CD14-positive monocyte (primary cell): Measurements from ENCODE around the gene PLXNA2. TPM values are rescaled to one million over a fixed set of nuclear protein-coding genes. Genes with fewer than 3 reads are reported as not detected.

Source experiments
- DNase-seq, 3 donors: peaks; one replicate each; pipeline ENCODE4 v3.0.0-alpha.2; 2011 to 2022
- H2AFZ ChIP-seq: 2 replicates; pipeline ENCODE4 v1.6.0; 2012; ENCODE audit warnings: mild to moderate bottlenecking, low read depth, low read length, inconsistent platforms; ENCODE audit not compliant: insufficient read depth, poor library complexity, severe bottlenecking
- H3K27ac ChIP-seq, 2 donors: 1 replicate in 1 of 2; 2 replicates in 1 of 2; pipeline ENCODE4 v1.5.1; 2012 to 2013; ENCODE audit warnings: low read length in 2 of 2, control low read depth in 1 of 2, inconsistent platforms in 1 of 2, low read depth in 1 of 2, mild to moderate bottlenecking in 1 of 2
- H3K27me3 ChIP-seq, 2 donors: one replicate each; pipeline versions ENCODE4 v1.6.0 to v1.6.1; 2011 to 2013; ENCODE audit warnings: low read length in 2 of 2; ENCODE audit not compliant: control insufficient read depth in 2 of 2, insufficient read depth in 2 of 2
- H3K36me3 ChIP-seq, 2 donors: replicated peaks in 1 of 2; 1 replicate in 1 of 2; 2 replicates in 1 of 2; pipeline versions ENCODE4 v1.5.1 to v1.6.1; 2012 to 2013; ENCODE audit warnings: low read length in 2 of 2, control low read depth in 1 of 2, inconsistent platforms in 1 of 2, mild to moderate bottlenecking in 1 of 2; ENCODE audit not compliant: insufficient read depth in 2 of 2, control insufficient read depth in 1 of 2
- H3K4me1 ChIP-seq, 2 donors: 1 replicate in 1 of 2; 2 replicates in 1 of 2; pipeline versions ENCODE4 v1.5.1 to v1.6.1; 2012 to 2013; ENCODE audit warnings: low read length in 2 of 2, control low read depth in 1 of 2, inconsistent platforms in 1 of 2, mild to moderate bottlenecking in 1 of 2, moderate library complexity in 1 of 2; ENCODE audit not compliant: insufficient read depth in 2 of 2, control insufficient read depth in 1 of 2
- H3K4me2 ChIP-seq: replicated peaks from 2 replicates; pipeline ENCODE3; 2012; ENCODE audit warnings: low read length, moderate library complexity, mild to moderate bottlenecking; ENCODE audit not compliant: poor library complexity, severe bottlenecking; ENCODE audit errors: extremely low read depth
- H3K4me3 ChIP-seq, 3 experiments: fragments of 200-600 bp in 1 of 3; sonication (generic) in 1 of 3; replicated peaks in 1 of 3; 1 replicate in 2 of 3; 2 replicates in 1 of 3; pipeline ENCODE4 v1.5.1; 2011 to 2013; ENCODE audit warnings: low read length in 3 of 3, mild to moderate bottlenecking in 3 of 3, control low read depth in 2 of 3, low read depth in 2 of 3, inconsistent platforms in 1 of 3, moderate library complexity in 1 of 3
- H3K79me2 ChIP-seq: 2 replicates; pipeline ENCODE4 v1.6.0; 2012; ENCODE audit warnings: mild to moderate bottlenecking, control low read depth, inconsistent platforms, low read length, moderate library complexity; ENCODE audit not compliant: insufficient read depth
- H3K9ac ChIP-seq: 2 replicates; pipeline ENCODE4 v1.6.0; 2017; ENCODE audit warnings: low read length, mild to moderate bottlenecking; ENCODE audit not compliant: insufficient read depth, poor library complexity, severe bottlenecking
- H3K9me3 ChIP-seq, 2 donors: replicated peaks in 1 of 2; 1 replicate in 1 of 2; 2 replicates in 1 of 2; pipeline versions ENCODE4 v1.5.1 to v1.6.1; 2012 to 2013; ENCODE audit warnings: low read length in 2 of 2, control low read depth in 1 of 2; ENCODE audit not compliant: control insufficient read depth in 1 of 2, insufficient read depth in 1 of 2
- H4K20me1 ChIP-seq: 2 replicates; pipeline ENCODE4 v1.6.0; 2012; ENCODE audit warnings: mild to moderate bottlenecking, low read length, control low read depth, moderate library complexity; ENCODE audit not compliant: insufficient read depth
- H3K27ac Mint-ChIP-seq, 7 donors: one replicate each; pipeline ENCODE4 v1.8.0; 2020; ENCODE audit warnings: mild to moderate bottlenecking in 7 of 7, mixed read lengths in 7 of 7, moderate library complexity in 6 of 7, inconsistent platforms in 2 of 7
- H3K27me3 Mint-ChIP-seq, 3 donors: one replicate each; pipeline ENCODE4 v1.8.0; 2021 to 2022; ENCODE audit warnings: low read depth in 3 of 3, mild to moderate bottlenecking in 3 of 3, mixed read lengths in 3 of 3, moderate library complexity in 3 of 3, inconsistent platforms in 1 of 3
- H3K36me3 Mint-ChIP-seq, 2 donors: one replicate each; pipeline ENCODE4 v1.8.0; 2020; ENCODE audit warnings: mixed read lengths in 2 of 2, inconsistent platforms in 1 of 2, mild to moderate bottlenecking in 1 of 2
- H3K4me1 Mint-ChIP-seq: one replicate; pipeline ENCODE4 v1.8.0; 2020; ENCODE audit warnings: mild to moderate bottlenecking, mixed read lengths
- H3K4me3 Mint-ChIP-seq, 2 donors: one replicate each; pipeline ENCODE4 v1.8.0; 2020; ENCODE audit warnings: mild to moderate bottlenecking in 2 of 2, mixed read lengths in 2 of 2, moderate library complexity in 1 of 2
- H3K9me3 Mint-ChIP-seq, 7 donors: one replicate each; pipeline ENCODE4 v1.8.0; 2020 to 2022; ENCODE audit warnings: mixed read lengths in 7 of 7, mild to moderate bottlenecking in 6 of 7, moderate library complexity in 6 of 7, inconsistent platforms in 2 of 7
- WGBS: methylation state at CpG from one replicate; pipeline ENCODE4 v1.1.5; 2013; ENCODE audit warnings: missing lambda C conversion rate; ENCODE audit not compliant: insufficient coverage; 5-methylcytosine and 5-hydroxymethylcytosine counted together
- intact Hi-C, 2 donors: fragments of 100-400 bp; cut with micrococcal nuclease; formaldehyde crosslinking; loops; one replicate each; pipeline versions ENCODE4 v1.15.0 to v1.15.1; 2023
- polyA plus RNA-seq, 3 donors: library from polyadenylated mRNA; depleted of rRNA in 1 of 3; unstranded in 2 of 3; stranded (reverse) in 1 of 3; fragments of 300-500 nt in 2 of 3; fragments of >200 nt in 1 of 3; fragmentation: Illumina TruSeq in 2 of 3; gene quantifications; 1 replicate in 2 of 3; 2 replicates in 1 of 3; pipeline ENCODE4 v1.2.3, GENCODE V29; 2012 to 2021
- TF ChIP-seq, protein P1 (sequence below): fragments of 200-600 bp; IDR thresholded peaks from one replicate; pipeline ENCODE4 v1.8.0; 2022; ENCODE audit warnings: antibody characterized with exemption, mild to moderate bottlenecking

Gene PLXNA2
- polyA plus RNA-seq, 3 donors = 0.75 to 2.1 (median 1.1) TPM

GRCh38 chr1:208157769-208158168, 86.4 kb downstream of the PLXNA2 start:
- Histone ChIP-seq H4K20me1 (no peaks in the 10 kb centered on the region), H3K9ac (no peak overlapping the region), H3K4me3 (no peak overlapping the region), H3K4me2 (no peak overlapping the region), H3K79me2 (no peaks in the 10 kb centered on the region), H3K4me1 (no peaks in the 10 kb centered on the region), H3K27ac (no peak overlapping the region), H2AFZ (no peak overlapping the region), H3K9me3 (no peaks in the 10 kb centered on the region), H3K27me3 (no peaks in the 10 kb centered on the region), H3K36me3 (no peaks in the 10 kb centered on the region)
- peaks cover 5% of the 10 kb centered on the region for H3K4me1 Mint-ChIP-seq
- no CpG with 5 or more reads among the region's 3 CpGs for WGBS
- TF ChIP-seq, protein P1, sequence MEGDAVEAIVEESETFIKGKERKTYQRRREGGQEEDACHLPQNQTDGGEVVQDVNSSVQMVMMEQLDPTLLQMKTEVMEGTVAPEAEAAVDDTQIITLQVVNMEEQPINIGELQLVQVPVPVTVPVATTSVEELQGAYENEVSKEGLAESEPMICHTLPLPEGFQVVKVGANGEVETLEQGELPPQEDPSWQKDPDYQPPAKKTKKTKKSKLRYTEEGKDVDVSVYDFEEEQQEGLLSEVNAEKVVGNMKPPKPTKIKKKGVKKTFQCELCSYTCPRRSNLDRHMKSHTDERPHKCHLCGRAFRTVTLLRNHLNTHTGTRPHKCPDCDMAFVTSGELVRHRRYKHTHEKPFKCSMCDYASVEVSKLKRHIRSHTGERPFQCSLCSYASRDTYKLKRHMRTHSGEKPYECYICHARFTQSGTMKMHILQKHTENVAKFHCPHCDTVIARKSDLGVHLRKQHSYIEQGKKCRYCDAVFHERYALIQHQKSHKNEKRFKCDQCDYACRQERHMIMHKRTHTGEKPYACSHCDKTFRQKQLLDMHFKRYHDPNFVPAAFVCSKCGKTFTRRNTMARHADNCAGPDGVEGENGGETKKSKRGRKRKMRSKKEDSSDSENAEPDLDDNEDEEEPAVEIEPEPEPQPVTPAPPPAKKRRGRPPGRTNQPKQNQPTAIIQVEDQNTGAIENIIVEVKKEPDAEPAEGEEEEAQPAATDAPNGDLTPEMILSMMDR = no peak
- no peak overlapping the region for H3K4me3 Mint-ChIP-seq
- H3K36me3 Mint-ChIP-seq = no peaks in the 10 kb centered on the region
- intact Hi-C loops = no loop called here
- no peaks in the 10 kb centered on the region for H3K9me3 Mint-ChIP-seq
- no peak overlapping the region for H3K27ac Mint-ChIP-seq
- peaks cover 3 to 12% (median 5%) of the 10 kb centered on the region in 3 donors for H3K27me3 Mint-ChIP-seq
- DNase-seq = no peak

DNA sequence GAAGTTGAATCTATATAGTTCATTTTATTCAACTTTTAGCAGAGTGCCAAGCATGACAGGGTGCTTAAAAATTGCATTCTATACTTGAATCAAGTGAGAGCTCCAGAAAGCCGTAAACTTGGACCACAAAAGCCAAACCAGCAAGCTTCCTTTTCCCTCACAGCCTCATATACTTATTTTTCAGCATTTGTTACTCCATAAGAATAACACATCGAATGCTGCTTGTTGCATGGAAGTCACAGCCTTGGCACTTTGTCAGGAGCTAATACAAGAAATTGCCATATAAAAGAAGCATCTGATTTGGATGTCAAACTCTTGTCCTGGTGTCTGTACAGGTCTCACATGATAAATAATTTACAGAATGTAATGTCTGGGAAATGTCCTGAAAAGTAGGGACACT, 87.4 kb downstream of the PLXNA2 start:
- H3K4me3 ChIP-seq = no peak overlapping the region
- H4K20me1 ChIP-seq = no peaks in the 10 kb centered on the region
- no peaks in the 10 kb centered on the region for H3K79me2 ChIP-seq
- Mint-ChIP-seq H3K27ac (no peak overlapping the region), H3K4me3 (no peak overlapping the region), H3K27me3 (peaks cover 3 to 12% (median 5%) of the 10 kb centered on the region in 3 donors), H3K36me3 (no peaks in the 10 kb centered on the region), H3K4me1 (peaks cover 5% of the 10 kb centered on the region), H3K9me3 (no peaks in the 10 kb centered on the region)
- H3K27me3 ChIP-seq = no peaks in the 10 kb centered on the region
- no peak overlapping the region for H2AFZ ChIP-seq
- H3K4me2 ChIP-seq = no peak overlapping the region
- H3K9ac ChIP-seq = no peak overlapping the region
- H3K27ac ChIP-seq = no peak overlapping the region
- no peak for DNase-seq
- no peaks in the 10 kb centered on the region for H3K4me1 ChIP-seq
- TF ChIP-seq, protein P1 = no peak
- WGBS = 47% methylated on average over 1 of the region's 2 CpGs
- H3K9me3 ChIP-seq = no peaks in the 10 kb centered on the region
- intact Hi-C loops = no loop called here
- no peaks in the 10 kb centered on the region for H3K36me3 ChIP-seq
